ENCODE measurements around the gene C2orf72. TPM values are rescaled to one million over a fixed set of nuclear protein-coding genes. Genes with fewer than 3 reads are reported as not detected.
A peak's percentile ranks its signal among the peaks of the same experiment; 100 is the strongest.

C2orf72 gene
- total and polyA plus RNA-seq, 2 of the 13 experiments (the other 11 are each of a cell fraction or from before 2014, with no cell fraction given): 147 to 203 TPM

GRCh38 chr2:231000211-231000904, 37.0 kb upstream of the C2orf72 start (continued):
- TF ChIP-seq PATZ1 (CRISPR knock-in tag; IDR thresholded peaks at IDR 0.05) (peak; percentile 43; the same call in 1 of the 2 replicates), TOPORS (CRISPR knock-in tag; IDR thresholded peaks at IDR 0.05) (no peak), TCF7L2 (IDR thresholded peaks at IDR 0.05; ENCODE audit: low read depth, low read length) (no peak), E2F2 (CRISPR knock-in tag; IDR thresholded peaks at IDR 0.05; ENCODE audit: borderline replicate concordance) (peak; percentile 31; the same call in 1 of the 2 replicates), ZNF20 (CRISPR knock-in tag; IDR thresholded peaks at IDR 0.05) (no peak), NR1H2 (CRISPR knock-in tag; IDR thresholded peaks at IDR 0.05; ENCODE audit: borderline replicate concordance, low read depth) (no peak), YEATS4 (CRISPR knock-in tag; IDR thresholded peaks at IDR 0.05; ENCODE audit: borderline replicate concordance) (0 out of 2 replicates have a peak, but pooled peaks have one; percentile 31), NAIF1 (CRISPR knock-in tag; IDR thresholded peaks at IDR 0.05; ENCODE audit: borderline replicate concordance) (no peak), ZGPAT (CRISPR knock-in tag; IDR thresholded peaks at IDR 0.05) (no peak; the same call in 1 of the 2 replicates), EED (CRISPR knock-in tag; IDR thresholded peaks at IDR 0.05) (no peak), ZNF407 (CRISPR knock-in tag; IDR thresholded peaks at IDR 0.05; ENCODE audit: not compliant biosample characterization) (no peak), ZNF547 (CRISPR knock-in tag; IDR thresholded peaks at IDR 0.05) (no peak), NCOR1 (IDR thresholded peaks at IDR 0.05; ENCODE audit: borderline replicate concordance, low read length) (no peak), SIN3B (IDR thresholded peaks at IDR 0.05; ENCODE audit: low read length) (no peak), ZNF3 (CRISPR knock-in tag; IDR thresholded peaks at IDR 0.05) (no peak), NFKB2 (CRISPR knock-in tag; IDR thresholded peaks at IDR 0.05; ENCODE audit: borderline replicate concordance) (peak; percentile 84; the same call in 1 of the 2 replicates), ZFP62 (CRISPR knock-in tag; IDR thresholded peaks at IDR 0.05) (no peak)

Measured in HepG2 (cell line).